ENCODE results near the gene MAZ.

The MAZ gene

DNA sequence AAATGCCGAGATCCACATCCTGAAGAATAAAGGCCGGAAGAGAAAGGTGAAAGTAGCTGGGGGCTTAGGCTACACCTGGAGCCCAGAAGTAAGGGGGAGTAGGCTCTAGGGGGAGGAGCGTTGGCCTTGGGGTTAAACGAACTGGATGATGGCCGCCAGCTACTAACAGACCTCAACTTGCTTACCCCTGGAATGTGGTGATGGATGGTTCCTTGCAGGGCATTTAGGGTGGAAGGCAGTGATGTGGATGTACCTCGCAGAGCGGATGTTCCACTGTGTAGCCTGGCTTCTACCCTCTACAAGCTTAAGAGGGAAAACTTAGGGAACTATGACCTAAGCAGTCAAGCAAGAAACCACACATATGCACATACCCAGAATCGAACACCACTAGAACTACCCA, 2.3 kb upstream of the MAZ start:
- TF ChIP-seq, protein P1, sequence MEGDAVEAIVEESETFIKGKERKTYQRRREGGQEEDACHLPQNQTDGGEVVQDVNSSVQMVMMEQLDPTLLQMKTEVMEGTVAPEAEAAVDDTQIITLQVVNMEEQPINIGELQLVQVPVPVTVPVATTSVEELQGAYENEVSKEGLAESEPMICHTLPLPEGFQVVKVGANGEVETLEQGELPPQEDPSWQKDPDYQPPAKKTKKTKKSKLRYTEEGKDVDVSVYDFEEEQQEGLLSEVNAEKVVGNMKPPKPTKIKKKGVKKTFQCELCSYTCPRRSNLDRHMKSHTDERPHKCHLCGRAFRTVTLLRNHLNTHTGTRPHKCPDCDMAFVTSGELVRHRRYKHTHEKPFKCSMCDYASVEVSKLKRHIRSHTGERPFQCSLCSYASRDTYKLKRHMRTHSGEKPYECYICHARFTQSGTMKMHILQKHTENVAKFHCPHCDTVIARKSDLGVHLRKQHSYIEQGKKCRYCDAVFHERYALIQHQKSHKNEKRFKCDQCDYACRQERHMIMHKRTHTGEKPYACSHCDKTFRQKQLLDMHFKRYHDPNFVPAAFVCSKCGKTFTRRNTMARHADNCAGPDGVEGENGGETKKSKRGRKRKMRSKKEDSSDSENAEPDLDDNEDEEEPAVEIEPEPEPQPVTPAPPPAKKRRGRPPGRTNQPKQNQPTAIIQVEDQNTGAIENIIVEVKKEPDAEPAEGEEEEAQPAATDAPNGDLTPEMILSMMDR (IDR thresholded peaks at IDR 0.05; ENCODE audit: low read depth, low read length): no peak
- DNase-seq (ENCODE audit: extremely low read depth, low read depth): no peak

DNA sequence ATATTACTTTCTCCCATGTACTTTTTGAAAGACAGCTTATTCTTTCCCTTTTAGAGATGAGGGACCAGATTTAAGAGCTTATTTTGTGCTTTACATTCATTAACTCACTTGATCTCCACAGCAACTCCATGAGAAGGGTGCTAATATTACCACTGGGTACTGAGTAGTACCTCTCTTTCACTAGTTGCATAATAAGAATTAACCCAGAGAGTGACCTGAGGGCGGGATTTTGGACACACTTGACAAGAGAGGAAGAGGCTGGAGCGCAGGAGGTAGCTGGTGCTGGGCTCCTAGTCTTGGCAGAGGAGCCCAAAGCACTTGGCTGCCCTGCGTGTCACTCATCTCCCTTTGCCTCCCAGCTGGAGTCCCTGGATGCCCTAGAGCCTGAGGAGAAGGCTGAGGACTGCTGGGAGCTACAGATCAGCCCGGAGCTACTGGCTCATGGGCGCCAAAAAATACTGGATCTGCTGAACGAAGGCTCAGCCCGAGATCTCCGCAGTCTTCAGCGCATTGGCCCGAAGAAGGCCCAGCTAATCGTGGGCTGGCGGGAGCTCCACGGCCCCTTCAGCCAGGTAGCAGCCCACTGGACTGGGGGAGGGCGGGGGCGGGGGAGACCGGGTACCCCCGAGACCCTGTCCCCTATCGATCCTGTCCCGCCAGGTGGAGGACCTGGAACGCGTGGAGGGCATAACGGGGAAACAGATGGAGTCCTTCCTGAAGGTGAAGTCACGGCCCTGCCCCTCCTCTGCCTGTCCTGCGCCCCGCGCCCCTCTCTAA, 1.7 kb upstream of the MAZ start:
- DNase-seq (ENCODE audit: extremely low read depth, low read depth): no peak
- TF ChIP-seq, protein P1 (IDR thresholded peaks at IDR 0.05; ENCODE audit: low read depth, low read length): no peak

DNA sequence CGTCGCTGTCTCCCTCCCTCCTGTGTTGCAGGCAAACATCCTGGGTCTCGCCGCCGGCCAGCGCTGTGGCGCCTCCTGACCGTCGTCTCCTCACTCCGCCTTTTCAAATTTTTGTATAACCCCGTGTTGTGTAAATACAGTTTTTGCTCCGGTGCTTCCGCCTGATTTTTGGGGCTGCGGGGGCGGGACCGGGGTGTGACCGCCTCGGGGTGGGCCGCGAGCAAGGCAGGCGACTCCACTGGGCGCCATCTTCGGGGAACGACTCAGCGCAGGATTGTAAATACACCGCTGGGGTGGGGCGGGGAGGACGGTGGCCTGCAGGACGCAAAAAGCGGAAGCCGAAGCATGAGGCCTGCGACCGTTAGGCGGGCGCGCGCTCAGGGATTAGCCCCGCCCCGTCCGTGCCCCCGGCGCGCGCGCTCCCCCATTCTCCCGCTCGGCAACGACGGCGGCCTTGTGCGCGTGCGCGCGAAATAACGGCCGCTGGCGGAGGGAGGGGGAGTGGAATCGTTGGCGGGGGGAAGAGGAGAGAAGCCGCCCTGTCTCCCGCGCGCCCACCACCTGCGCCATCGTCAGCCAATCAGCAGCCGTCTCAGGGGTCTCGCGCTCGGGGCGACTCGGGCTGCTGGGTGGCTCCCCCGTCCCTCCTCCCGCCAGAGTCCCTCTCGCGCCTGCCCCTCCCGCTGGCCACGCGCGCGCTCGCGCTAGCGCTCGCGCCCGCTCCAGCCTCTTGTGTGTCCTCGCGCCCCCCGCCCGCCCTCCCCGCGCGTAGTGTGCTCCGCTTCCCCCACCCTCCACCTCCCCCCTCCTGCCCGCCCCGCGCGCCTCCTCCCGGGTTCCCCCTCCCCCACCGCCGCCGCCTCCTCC, 864 bp upstream of the MAZ start:
- DNase-seq (ENCODE audit: extremely low read depth, low read depth): peak; percentile 95
- TF ChIP-seq, protein P1 (IDR thresholded peaks at IDR 0.05; ENCODE audit: low read depth, low read length): no peak; the same call in 1 of the 2 replicates

DNA sequence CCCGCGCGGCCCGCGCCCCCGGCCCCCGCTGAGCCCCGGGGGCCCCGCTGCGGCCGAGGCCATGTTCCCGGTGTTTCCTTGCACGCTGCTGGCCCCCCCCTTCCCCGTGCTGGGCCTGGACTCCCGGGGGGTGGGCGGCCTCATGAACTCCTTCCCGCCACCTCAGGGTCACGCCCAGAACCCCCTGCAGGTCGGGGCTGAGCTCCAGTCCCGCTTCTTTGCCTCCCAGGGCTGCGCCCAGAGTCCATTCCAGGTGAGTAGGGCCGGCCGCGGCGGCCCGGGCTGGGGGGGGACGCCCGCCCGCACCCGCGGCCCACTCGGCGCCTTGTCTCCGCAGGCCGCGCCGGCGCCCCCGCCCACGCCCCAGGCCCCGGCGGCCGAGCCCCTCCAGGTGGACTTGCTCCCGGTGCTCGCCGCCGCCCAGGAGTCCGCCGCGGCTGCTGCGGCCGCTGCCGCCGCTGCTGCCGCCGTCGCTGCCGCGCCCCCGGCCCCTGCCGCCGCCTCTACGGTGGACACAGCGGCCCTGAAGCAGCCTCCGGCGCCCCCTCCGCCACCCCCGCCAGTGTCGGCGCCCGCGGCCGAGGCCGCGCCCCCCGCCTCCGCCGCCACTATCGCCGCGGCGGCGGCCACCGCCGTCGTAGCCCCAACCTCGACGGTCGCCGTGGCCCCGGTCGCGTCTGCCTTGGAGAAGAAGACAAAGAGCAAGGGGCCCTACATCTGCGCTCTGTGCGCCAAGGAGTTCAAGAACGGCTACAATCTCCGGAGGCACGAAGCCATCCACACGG, 504 bp downstream of the MAZ start:
- DNase-seq (ENCODE audit: extremely low read depth, low read depth): no peak
- TF ChIP-seq, protein P1 (IDR thresholded peaks at IDR 0.05; ENCODE audit: low read depth, low read length): no peak

DNA sequence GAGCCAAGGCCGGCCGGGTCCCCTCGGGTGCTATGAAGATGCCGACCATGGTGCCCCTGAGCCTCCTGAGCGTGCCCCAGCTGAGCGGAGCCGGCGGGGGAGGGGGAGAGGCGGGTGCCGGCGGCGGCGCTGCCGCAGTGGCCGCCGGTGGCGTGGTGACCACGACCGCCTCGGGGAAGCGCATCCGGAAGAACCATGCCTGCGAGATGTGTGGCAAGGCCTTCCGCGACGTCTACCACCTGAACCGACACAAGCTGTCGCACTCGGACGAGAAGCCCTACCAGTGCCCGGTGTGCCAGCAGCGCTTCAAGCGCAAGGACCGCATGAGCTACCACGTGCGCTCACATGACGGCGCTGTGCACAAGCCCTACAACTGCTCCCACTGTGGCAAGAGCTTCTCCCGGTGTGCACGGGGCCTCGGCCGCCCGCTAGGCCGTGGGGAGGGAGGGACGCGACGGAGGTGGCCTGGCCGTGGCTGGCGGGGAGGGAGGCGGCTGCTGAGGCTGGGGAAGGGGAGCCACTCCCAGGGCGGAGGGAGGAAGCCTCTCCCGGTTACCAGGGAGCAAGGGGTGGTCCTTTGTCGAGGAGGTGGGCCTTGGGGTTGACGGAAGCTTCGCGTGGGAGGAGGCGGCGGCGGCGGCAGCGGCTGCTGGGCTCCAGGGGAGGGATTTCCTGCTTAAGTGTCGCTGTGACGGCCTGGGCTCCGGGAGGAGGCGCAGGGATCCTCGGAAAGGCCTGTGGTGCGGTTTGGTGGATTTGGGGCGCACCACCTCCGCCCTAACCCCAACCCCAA, 1.3 kb downstream of the MAZ start:
- DNase-seq (ENCODE audit: extremely low read depth, low read depth): peak; percentile 83
- TF ChIP-seq, protein P1 (IDR thresholded peaks at IDR 0.05; ENCODE audit: low read depth, low read length): peak; percentile 58

DNA sequence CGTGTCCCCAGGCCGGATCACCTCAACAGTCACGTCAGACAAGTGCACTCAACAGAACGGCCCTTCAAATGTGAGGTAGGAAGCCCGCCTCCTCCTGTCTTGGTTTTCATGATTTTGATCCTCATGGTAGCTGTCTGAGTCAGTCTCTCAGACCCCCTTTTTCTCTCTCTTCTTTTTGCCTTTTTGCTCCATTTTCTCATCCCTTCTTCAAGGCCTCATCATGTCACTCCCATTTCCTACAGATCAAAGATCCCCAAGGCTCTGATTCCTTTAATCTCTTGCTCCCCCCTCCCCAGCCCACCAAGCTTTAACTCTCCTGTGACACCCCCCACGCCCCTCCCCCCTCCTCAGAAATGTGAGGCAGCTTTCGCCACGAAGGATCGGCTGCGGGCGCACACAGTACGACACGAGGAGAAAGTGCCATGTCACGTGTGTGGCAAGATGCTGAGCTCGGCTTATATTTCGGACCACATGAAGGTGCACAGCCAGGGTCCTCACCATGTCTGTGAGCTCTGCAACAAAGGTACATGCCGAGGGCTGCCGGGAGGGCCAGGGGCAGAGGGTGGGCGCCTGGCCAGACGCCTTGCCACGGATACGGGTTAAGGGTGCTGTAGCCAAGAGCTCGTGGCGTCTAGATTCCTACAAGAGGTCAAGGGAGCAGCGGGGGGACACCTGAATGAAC, 2.0 kb downstream of the MAZ start:
- TF ChIP-seq, protein P1 (IDR thresholded peaks at IDR 0.05; ENCODE audit: low read depth, low read length): no peak
- no peak for DNase-seq (ENCODE audit: extremely low read depth, low read depth)

All from AG09319 (cell line).